WTC11 (cell line): ENCODE data around the gene ZNF282.

ENCODE experiments used
- ATF6 ChIP-seq: sonication (generic); formaldehyde crosslinking; IDR thresholded peaks from 2 replicates; pipeline ENCODE4 v1.8.1; 2023; ENCODE audit warnings: mild to moderate bottlenecking, missing genetic modification reagents
- CTCF ChIP-seq: fragments of 200-600 bp; IDR thresholded peaks from 2 replicates; pipeline ENCODE4 v1.8.0; 2022; ENCODE audit warnings: antibody characterized with exemption
- ERG ChIP-seq: fragments of 250-450 bp; sonication (Bioruptor Pico); IDR thresholded peaks from 2 replicates; pipeline ENCODE4 v1.8.0; 2021; ENCODE audit warnings: mild to moderate bottlenecking
- IRF2 ChIP-seq: sonication (generic); formaldehyde crosslinking; IDR thresholded peaks from 2 replicates; pipeline ENCODE4 v1.8.0; 2022; ENCODE audit warnings: low read depth, missing genetic modification reagents, borderline replicate concordance
- JUN ChIP-seq: sonication (generic); formaldehyde crosslinking; IDR thresholded peaks from 2 replicates; pipeline ENCODE4 v1.8.0; 2023; ENCODE audit warnings: mild to moderate bottlenecking, missing genetic modification reagents
- ZBTB21 ChIP-seq: sonication (generic); formaldehyde crosslinking; IDR thresholded peaks from 2 replicates; pipeline ENCODE4 v1.8.1; 2023; ENCODE audit warnings: mild to moderate bottlenecking, missing genetic modification reagents, borderline replicate concordance
- ZSCAN18 ChIP-seq: fragments of 250-450 bp; sonication (Bioruptor Pico); IDR thresholded peaks from 2 replicates; pipeline ENCODE4 v2.1.2; 2022; ENCODE audit warnings: mild to moderate bottlenecking, moderate library complexity

GRCh38 chr7:149205690-149206381 lies 10.5 kb downstream of the ZNF282 start:
- TF ChIP-seq IRF2 (CRISPR knock-in tag) = no peak
- TF ChIP-seq CTCF = no peak
- no peak for TF ChIP-seq ATF6 (CRISPR knock-in tag)
- TF ChIP-seq ZSCAN18 (CRISPR knock-in tag) = no peak
- TF ChIP-seq ZBTB21 (CRISPR knock-in tag) = no peak
- no peak for TF ChIP-seq JUN (CRISPR knock-in tag)
- no peak for TF ChIP-seq ERG (CRISPR knock-in tag)
